HG02943 (cell line): ENCODE results near the gene BCL2L15.
A peak's percentile ranks its signal among the peaks of the same experiment; 100 is the strongest.
"Not testable (repeated sequence)": the region's sequence is repeated elsewhere in the genome, so short reads cannot be mapped to it uniquely, and the experiment has no call there.

Experiments used
- ATAC-seq: cut with Tn5 transposase; IDR thresholded peaks from one replicate; pipeline ENCODE4 v1.9.1; 2021; ENCODE audit warnings: mild to moderate bottlenecking, low read depth, moderate library complexity; ENCODE audit not compliant: unreplicated experiment

BCL2L15 gene

GRCh38 chr1:113874012-113874879, 13.1 kb downstream of the BCL2L15 start:
- ATAC-seq = no peak

DNA sequence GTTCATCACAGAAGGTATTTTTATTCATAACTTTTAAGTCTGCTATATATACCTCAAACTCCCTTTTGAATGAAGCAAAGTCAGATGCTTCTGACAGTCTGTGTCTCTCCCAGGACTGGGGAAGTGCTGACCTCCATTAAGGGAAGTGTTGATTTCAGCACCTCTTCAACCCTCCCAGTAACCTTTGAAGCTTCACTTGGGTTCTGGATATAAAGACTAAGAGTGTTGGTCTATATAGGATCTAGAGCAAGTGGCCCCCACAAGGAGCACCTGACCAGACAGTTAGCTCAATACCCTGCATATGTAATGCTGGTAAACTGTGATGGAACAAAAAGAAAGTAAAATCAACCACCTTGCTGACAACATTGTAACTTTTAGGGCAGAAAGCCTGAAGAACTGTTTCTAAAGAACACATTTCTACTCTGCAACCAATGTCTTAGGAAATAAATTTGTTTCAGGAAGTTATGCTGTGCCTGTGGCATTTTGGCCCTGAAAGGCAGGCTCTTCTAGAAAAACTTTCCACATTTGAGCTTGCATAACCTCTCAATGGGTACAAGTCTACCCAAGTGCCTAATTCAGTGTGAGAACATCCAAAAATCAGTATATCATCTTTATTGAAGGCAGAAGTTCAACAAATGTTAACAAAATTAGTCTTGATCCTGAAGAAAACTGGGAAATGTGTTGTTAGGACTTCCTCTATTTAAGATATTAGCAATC, 15.0 kb downstream of the BCL2L15 start:
- ATAC-seq = no peak

DNA sequence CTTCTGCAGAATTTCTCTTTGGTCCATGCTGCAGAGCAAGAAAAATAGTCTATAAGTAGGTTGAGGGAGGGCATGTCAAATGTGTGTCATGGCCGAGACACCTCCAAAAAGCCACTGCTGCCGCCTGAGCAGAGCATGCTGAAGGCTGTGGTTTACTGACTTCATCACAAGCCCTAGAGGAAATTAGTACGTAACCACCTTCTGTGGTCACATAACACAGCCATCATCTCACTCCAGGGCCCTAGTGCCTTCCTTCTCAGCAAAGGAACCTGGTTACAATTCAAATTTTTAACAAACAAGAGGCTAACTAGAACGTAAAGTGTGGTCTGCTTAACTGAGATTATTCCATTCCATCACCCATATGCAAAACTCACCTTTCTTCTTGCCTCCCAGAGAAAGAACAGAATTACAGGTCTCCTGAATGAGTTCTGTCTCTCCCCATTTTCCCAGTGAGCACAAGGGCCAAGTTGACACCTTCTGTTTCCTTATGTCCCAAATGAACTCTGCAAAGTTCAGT, 15.7 kb downstream of the BCL2L15 start, which contains the start of gene PTPN22:
TSS of gene PTPN22 (minus strand) at position 116 of the 517 bp plus-strand sequence.
- ATAC-seq = peak; percentile 81

DNA sequence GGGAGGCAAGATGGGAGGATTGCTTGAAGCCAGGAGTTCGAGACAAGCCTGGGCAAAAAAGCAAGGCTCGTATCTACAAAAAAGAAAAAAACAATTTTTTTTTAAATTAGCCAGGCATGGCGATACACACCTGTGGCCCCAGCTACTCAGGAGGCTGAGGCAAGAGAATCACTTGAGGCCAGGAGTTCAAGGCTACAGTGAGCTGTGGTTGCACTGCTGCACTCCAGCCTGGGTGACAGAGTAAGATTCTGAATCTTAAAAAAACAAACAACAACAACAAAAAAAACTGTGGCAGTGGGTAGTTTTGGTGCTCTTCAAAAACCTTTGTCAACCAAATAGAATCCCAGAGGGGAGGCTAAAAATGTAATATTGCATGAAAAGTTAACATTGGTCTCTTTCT, 16.6 kb downstream of the BCL2L15 start:
- no peak for ATAC-seq

GRCh38 chr1:113868387-113869083, 18.8 kb downstream of the BCL2L15 start:
- no peak for ATAC-seq

DNA sequence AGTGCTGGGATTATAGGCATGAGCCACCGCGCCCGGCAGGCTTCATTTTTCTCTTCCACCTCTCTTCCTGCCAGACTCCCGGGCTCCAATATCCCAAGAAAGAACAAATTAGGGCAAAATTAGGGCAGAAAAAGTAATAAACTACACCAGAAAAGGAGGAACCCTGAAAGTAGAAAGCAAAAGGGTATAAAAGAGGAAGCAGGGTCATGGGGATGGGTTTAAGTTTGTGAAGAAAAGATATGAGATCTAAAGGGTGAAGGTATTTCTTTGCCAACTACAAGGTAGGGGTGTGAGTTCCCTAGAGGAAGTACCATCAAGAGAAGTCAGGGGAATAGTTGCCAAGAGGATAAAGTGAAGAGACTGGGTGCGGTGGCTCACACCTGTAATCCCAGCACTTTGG, 25.7 kb downstream of the BCL2L15 start:
- ATAC-seq = no peak

DNA sequence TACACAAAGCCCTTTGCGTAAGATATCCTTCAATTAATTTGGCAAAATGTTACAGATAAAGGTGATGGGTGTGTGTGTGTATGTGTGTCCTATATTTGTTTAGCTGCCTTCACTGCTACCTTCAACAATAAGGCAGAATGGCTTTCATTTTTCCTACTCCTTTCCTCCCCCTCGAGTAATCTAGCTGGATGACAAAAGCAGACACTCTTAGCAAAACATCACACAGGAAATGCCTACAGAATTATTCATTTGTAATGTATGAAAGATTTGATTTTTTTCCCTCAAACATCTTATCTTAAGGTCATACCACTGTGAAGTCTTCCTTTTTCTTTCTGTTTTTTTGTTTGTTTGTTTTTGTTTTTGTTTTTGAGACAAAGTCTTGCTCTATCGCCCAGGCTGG, 26.5 kb downstream of the BCL2L15 start:
- ATAC-seq = no peak

GRCh38 chr1:113859478-113860175, 27.8 kb downstream of the BCL2L15 start:
- ATAC-seq = peak; percentile 83

DNA sequence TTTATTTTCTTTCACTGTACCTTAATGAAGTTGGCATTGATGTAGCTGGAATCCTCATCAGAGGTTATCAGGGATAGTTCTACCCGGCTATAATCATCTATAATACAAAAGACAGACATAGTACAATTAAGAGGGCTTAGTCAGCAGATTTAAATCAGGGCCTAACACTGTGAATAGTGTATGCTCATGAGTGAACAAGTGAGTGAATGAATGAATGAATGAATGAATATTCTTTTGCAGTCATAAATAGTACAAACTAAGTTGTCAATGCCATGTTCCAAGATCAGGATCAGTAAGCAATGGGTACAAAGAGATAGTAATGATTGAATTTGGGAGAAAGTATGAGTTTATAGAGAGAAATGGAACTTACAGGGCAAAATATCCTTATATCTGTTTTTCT, 28.4 kb downstream of the BCL2L15 start:
- ATAC-seq = no peak

GRCh38 chr1:113858418-113858817, 29.0 kb downstream of the BCL2L15 start:
- ATAC-seq = no peak

DNA sequence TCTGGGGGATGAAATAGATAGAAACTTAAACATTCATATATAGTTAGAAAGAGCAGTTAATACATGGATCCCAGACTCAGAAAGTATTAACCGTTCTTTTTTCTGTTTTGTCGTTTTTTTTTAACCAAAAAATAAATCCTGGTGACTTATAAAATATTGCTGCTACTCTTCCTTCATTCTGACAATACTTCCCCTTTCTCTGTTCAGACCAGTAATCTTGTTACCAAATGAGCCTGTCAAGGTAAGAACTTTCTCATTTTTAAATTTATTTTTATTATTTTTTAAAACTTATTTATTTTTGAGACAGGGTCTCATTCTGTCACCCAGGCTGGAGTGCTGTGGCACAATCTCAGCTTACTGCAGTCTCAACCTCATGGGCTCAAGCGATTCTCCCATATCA, 29.6 kb downstream of the BCL2L15 start:
- no peak for ATAC-seq

GRCh38 chr1:113856401-113856790, 31.0 kb downstream of the BCL2L15 start:
- ATAC-seq = no peak

DNA sequence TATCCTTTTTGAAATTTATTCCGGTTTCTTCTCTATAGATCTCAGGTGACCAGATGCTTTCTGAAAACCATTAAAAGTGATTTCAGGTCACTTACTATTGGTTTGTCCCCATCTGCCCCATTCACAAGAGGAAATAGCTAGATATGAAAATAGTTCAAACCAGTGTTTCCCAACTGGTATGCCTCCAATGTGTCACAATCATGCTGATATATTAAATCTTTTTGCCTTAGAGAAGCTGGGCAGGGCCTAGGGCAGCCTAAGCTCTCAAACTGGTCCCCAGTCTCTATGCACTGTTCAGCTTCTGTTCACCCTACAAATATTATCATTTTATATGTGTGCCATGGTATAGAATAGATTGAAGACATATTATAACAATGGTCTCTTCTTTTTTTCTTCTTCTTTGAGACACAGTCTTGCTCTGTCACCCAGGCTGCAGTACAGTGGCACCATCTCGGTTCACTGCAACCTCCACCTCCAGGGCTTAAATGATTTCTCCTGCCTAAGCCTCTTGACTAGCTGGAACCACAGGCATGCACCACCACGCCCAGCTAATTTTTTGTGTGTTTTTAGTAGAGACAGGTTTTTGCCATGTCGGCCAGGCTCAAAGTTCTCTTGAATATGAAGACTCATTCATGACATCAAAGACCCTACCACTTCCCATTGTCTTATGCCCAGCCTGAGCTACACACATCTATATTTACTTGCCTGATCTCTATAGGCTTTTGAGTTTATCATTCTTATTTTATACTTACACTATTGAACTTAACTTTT, 31.6 kb downstream of the BCL2L15 start:
- no peak for ATAC-seq

GRCh38 chr1:113854234-113854633, 33.1 kb downstream of the BCL2L15 start:
- no peak for ATAC-seq

GRCh38 chr1:113852694-113853093, 34.7 kb downstream of the BCL2L15 start:
- ATAC-seq = not testable (repeated sequence)

DNA sequence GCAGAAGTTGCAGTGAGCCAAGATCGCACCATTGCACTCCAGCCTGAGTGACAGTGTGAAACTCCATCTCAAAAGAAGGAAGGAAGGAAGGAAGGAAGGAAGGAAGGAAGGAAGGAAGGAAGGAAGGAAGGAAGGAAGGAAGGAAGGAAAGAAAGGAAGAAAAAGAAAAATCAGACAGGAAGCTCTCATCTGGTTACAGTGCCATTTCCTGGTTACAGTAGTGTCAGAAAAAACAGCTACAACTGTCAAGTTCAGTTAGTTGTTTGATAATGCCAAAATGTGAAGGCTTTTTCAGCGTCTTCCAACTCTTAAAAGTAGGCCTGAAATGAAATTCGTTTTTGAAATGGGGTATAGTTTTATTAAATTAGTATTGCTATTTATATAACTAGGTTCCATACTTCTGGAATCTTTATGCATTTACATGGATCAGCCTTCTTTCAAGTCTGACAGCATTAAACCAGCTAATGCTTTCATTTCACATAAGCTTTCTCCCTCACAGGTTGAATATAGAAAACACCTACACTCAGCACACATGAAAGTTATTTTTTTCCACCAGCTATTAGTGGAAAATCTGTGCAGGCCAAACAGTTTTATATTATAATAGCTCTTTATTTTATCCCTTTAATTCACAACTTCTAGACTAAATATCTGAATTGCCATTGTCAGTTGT, 37.1 kb downstream of the BCL2L15 start:
- ATAC-seq = no peak

- no peak for ATAC-seq
These were observed 38.3 kb downstream of the BCL2L15 start for GRCh38 chr1:113849072-113849471.

DNA sequence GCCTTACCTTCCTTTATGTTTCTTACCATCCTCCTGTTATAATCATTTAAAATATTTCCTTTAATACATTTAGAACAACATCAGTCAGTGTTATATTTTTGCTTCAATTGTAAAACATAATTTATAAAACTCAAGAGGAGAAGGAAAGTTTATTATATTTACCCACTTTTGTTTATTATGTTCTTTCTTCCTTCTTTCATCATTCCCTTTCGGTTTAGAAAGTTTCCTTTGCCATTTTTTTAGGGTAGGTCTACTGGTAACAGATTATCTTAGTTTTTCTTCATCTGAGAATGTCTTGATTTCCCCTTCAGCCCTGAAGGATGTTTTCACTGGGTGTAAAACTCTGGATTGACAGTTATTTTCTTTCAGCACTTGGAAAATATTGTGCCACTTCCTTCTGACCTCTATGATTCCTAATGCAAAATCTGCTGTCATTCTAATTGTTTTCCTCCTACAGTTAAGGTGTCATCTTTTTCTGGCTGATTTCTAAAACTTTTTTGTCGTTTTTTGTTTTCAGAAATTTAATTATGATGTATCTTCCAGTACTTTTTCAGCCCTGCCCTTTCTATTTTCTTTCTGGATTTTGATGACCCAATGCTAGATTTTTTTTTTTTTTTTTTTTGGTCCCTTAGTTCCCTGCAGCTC, 40.9 kb downstream of the BCL2L15 start:
- ATAC-seq = no peak

GRCh38 chr1:113836534-113836933, 50.8 kb downstream of the BCL2L15 start:
- ATAC-seq = no peak
